HepG2 (cell line): Measurements from ENCODE around the gene ARHGAP22. TPM values are rescaled to one million over a fixed set of nuclear protein-coding genes. Genes with fewer than 3 reads are reported as not detected.

Experiments used
- ATAC-seq: fragments of 200-7000 bp; cut with Tn5 transposase; 3 replicates; pipeline ENCODE4 v1.9.1; 2020; ENCODE audit warnings: mild to moderate bottlenecking, moderate library complexity
- BruUV-seq: library from RNA; stranded (reverse); fragments of 400-500 nt; replicated peaks from 2 replicates; lab custom pipeline; 2021; lab: Mats Ljungman, UMichigan
- CTCF ChIA-PET: fragments of 300-600 bp; formaldehyde crosslinking; extraction: SDS; loops from one replicate; lab custom pipeline; 2021; ENCODE audit warnings: low total read pairs, inconsistent platforms, low intra/inter-chr PET ratio; lab: Yijun Ruan, JAX
- POLR2A ChIA-PET: fragments of 350-600 bp; sonication (Branson Sonifier 250); formaldehyde crosslinking; loops from one replicate; lab custom pipeline; 2020; ENCODE audit warnings: antibody characterized with exemption, inconsistent platforms; lab: Yijun Ruan, JAX
- DNase-seq: peaks from one replicate; pipeline ENCODE4 v3.0.0-alpha.2; 2015; ENCODE audit warnings: low spot score
- FAIRE-seq: peaks from 3 replicates; lab custom pipeline; 2011; peaks lifted over from hg19 to GRCh38; lab: Jason Lieb, UNC
- H2AFZ ChIP-seq: one replicate; pipeline ENCODE4 v1.6.1; 2011; ENCODE audit warnings: low read length, inconsistent platforms
- H3K27ac ChIP-seq: fragments of 300-600 bp; 3 replicates; pipeline ENCODE4 v1.8.0; 2011; ENCODE audit warnings: mixed run types, mild to moderate bottlenecking, mixed read lengths, low read length, inconsistent platforms; ENCODE audit not compliant: insufficient read depth; ENCODE audit errors: extremely low read length
- H3K27me3 ChIP-seq, 2 experiments: fragments of 200-600 bp in 1 of 2; 2 replicates in 1 of 2; 3 replicates in 1 of 2; pipeline versions ENCODE4 v1.6.0 to v1.8.0; 2011; ENCODE audit warnings: low read length in 2 of 2, mild to moderate bottlenecking in 2 of 2, moderate library complexity in 2 of 2, inconsistent platforms in 1 of 2; ENCODE audit not compliant: insufficient read depth in 2 of 2, control insufficient read depth in 1 of 2
- H3K36me3 ChIP-seq, 2 experiments: fragments of 200-600 bp in 1 of 2; replicated peaks in 1 of 2; 2 replicates in 1 of 2; 3 replicates in 1 of 2; pipeline versions ENCODE4 v1.5.1 to v1.8.0; 2011; ENCODE audit warnings: low read length in 2 of 2, inconsistent platforms in 1 of 2; ENCODE audit not compliant: insufficient read depth in 2 of 2, control insufficient read depth in 1 of 2
- H3K4me1 ChIP-seq: 2 replicates; pipeline ENCODE4 v1.5.1; 2012; ENCODE audit warnings: low read length, inconsistent platforms; ENCODE audit not compliant: insufficient read depth
- H3K4me2 ChIP-seq: 2 replicates; pipeline ENCODE4 v1.6.0; 2011; ENCODE audit warnings: low read depth, low read length, inconsistent platforms
- H3K4me3 ChIP-seq, 3 experiments: fragments of 200-600 bp in 1 of 3; sonication (generic), shearing (Covaris generic) in 1 of 3; replicated peaks in 1 of 3; 2 replicates each; pipeline ENCODE4 v1.5.1; 2011 to 2016; ENCODE audit warnings: low read length in 3 of 3, inconsistent platforms in 2 of 3, low read depth in 2 of 3, mild to moderate bottlenecking in 2 of 3, control low read depth in 1 of 3, mixed read lengths in 1 of 3; ENCODE audit not compliant: insufficient read depth in 1 of 3
- H3K79me2 ChIP-seq: one replicate; pipeline ENCODE4 v1.6.1; 2011; ENCODE audit warnings: low read length, inconsistent platforms; ENCODE audit not compliant: insufficient read depth
- H3K9ac ChIP-seq: 2 replicates; pipeline ENCODE4 v1.6.0; 2011; ENCODE audit warnings: mild to moderate bottlenecking, low read depth, low read length, inconsistent platforms; ENCODE audit not compliant: insufficient read depth
- H3K9me3 ChIP-seq: 2 replicates; pipeline ENCODE4 v1.5.1; 2012; ENCODE audit warnings: mild to moderate bottlenecking, low read length
- H4K20me1 ChIP-seq: 2 replicates; pipeline ENCODE4 v1.6.0; 2011; ENCODE audit warnings: inconsistent platforms, mild to moderate bottlenecking, low read length, moderate library complexity; ENCODE audit not compliant: insufficient read depth
- DBP ChIP-seq: sonication (generic); formaldehyde crosslinking; IDR thresholded peaks from 2 replicates; pipeline ENCODE4 v1.4.0; 2020; ENCODE audit warnings: missing genetic modification reagents; ENCODE audit errors: not compliant biosample characterization
- KDM5A ChIP-seq: fragments of 200-600 bp; sonication (generic); IDR thresholded peaks from 2 replicates; pipeline ENCODE4 v1.7.0; 2018; ENCODE audit warnings: antibody characterized with exemption, mild to moderate bottlenecking, low read length, borderline replicate concordance
- POLR2G ChIP-seq: fragments of 200-400 bp; formaldehyde crosslinking; IDR thresholded peaks from 2 replicates; pipeline ENCODE4 v1.6.1; 2018; ENCODE audit warnings: mild to moderate bottlenecking, low read depth, low read length, moderate library complexity
- ZBTB26 ChIP-seq: IDR thresholded peaks from 2 replicates; pipeline ENCODE4 v1.6.1; 2016; ENCODE audit warnings: missing compliant biosample characterization, missing genetic modification reagents, borderline replicate concordance
- ZHX2 ChIP-seq, 2 experiments: sonication (generic) in 1 of 2; formaldehyde crosslinking in 1 of 2; IDR thresholded peaks; 2 replicates each; pipeline versions ENCODE4 v1.6.1 to v1.9.0; 2014 to 2022; ENCODE audit warnings: antibody characterized with exemption in 1 of 2, borderline replicate concordance in 1 of 2, inconsistent platforms in 1 of 2, low read depth in 1 of 2, missing genetic modification reagents in 1 of 2
- ZNF431 ChIP-seq: sonication (generic); formaldehyde crosslinking; IDR thresholded peaks from 2 replicates; pipeline ENCODE4 v1.9.0; 2022; ENCODE audit warnings: missing genetic modification reagents, low read depth, mild to moderate bottlenecking, borderline replicate concordance
- ZNF543 ChIP-seq: sonication (generic); formaldehyde crosslinking; IDR thresholded peaks from 2 replicates; pipeline ENCODE4 v1.4.0; 2020; ENCODE audit warnings: mild to moderate bottlenecking, missing genetic modification reagents
- ZXDC ChIP-seq: sonication (generic); formaldehyde crosslinking; IDR thresholded peaks from 2 replicates; pipeline ENCODE4 v1.5.0; 2020; ENCODE audit warnings: mild to moderate bottlenecking, missing genetic modification reagents
- WGBS: methylation state at CpG from one replicate; pipeline ENCODE4 v1.1.6; 2017; ENCODE audit warnings: low lambda C conversion rate; 5-methylcytosine and 5-hydroxymethylcytosine counted together
- in situ Hi-C: cut with HindIII; loops from 2 replicates; pipeline ENCODE4 v1.10.0; 2017; ENCODE audit warnings: low pct_unique_long_range_greater_than_20kb; ENCODE audit not compliant: extremely low pct_ligation_motif_present
- intact Hi-C: fragments of 100-400 bp; cut with micrococcal nuclease; formaldehyde crosslinking; loops from one replicate; pipeline ENCODE4 v1.10.0; 2022; ENCODE audit not compliant: unreplicated experiment
- polyA plus RNA-seq, 8 experiments: library from polyadenylated mRNA; depleted of rRNA in 3 of 8; stranded (reverse) in 7 of 8; unstranded in 1 of 8; fragments of >200 nt; fragmentation: Illumina TruSeq in 4 of 8; extraction: Trizol in 4 of 8; gene quantifications; 2 replicates each; pipeline versions ENCODE4 v1.2.1 to v1.2.3, GENCODE V29; 2011 to 2016; ENCODE audit warnings: low read depth in 4 of 8, missing spikeins in 1 of 8, mixed read lengths in 1 of 8; ENCODE audit not compliant: insufficient read depth in 1 of 8
- total RNA-seq, 5 experiments: library from RNA; depleted of rRNA; stranded (reverse); fragments of >200 nt; fragmentation: Illumina TruSeq; extraction: Trizol; gene quantifications; 2 replicates each; pipeline ENCODE4 v1.2.3, GENCODE V29; 2016; ENCODE audit warnings: low read depth in 1 of 5

The ARHGAP22 gene
- total and polyA plus RNA-seq, 2 of the 13 experiments (the other 11 are each of a cell fraction or from before 2014, with no cell fraction given) = 0.08 to 0.38 TPM

DNA sequence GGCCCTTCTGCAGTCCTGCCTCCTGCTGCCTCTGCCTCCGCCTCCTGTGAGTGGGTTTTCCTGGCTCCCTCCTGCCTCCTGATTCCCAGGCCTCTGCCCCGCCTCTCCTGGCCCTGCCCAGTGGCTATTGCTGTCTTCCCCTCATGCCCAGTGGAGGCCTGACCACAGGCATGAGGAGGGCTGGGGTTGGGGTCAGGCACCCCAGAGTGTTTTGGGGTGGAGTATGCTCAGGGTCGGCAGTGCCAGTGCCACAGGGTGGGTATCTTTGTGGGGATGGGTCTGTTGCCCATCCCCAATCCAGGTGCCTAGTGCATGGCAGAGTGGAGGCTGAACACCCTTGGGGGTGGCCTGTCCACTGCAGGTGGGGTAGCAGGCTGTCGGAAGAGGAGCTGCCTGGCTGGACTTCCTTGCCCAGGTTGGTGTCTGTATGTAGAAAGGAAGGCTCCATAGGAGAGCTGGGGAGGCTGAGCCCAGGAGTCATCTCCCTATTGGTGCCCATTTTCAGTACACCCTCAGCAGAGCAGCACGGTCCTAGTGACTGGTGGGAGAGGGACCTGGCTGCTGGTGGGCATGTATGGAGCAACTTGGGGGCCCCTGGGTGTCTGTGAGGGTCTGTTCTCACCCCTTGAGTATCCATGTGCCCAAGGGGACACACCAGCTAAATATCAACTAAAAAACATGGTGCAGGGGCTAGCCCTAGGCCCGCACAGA, 62.2 kb downstream of the ARHGAP22 start (continued):
- TF ChIP-seq ZXDC (CRISPR knock-in tag) = no peak
- TF ChIP-seq POLR2G = no peak
- TF ChIP-seq DBP (CRISPR knock-in tag) = no peak
- no peak for TF ChIP-seq ZNF431 (CRISPR knock-in tag)

DNA sequence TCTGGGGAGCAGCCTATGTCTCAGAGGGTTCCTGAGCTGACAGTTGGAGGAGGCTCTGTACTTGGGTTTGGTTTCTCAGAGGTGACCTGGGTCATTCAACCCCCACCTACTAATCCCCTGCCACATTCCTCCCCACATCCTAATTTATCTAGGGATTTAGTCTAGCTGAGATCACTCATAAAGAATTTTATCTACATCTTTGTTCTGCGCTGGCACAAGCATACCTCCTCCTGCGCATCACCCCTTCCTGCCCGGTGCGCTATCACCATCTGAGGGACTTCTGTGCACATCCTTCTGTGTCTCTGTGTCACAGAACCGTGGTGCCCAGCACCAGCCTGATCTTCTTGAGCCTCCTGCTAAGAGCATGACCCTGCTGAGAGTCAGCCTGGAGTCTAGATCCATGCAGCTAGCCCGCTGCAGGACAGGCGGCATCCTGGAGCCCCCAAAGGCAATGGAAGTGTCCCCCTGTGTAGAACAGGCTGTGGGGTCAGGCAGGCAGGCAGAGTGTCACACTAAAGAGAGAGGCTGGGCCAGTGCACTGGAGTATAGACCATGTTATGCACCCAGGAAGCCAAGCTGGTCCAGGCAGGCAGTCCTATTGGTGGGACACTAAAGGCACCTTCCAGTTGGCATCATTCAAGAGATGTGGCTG, 63.6 kb downstream of the ARHGAP22 start:
- Histone ChIP-seq H3K79me2 (no peaks in the 10 kb centered on the region), H3K36me3 (no peaks in the 10 kb centered on the region), H3K4me3 (no peak overlapping the region), H4K20me1 (no peaks in the 10 kb centered on the region), H3K27me3 (peaks cover under 1 to 5% of the 10 kb centered on the region in 2 experiments; a peak in 3 of 5 replicates), H3K4me1 (no peaks in the 10 kb centered on the region), H3K9ac (no peak overlapping the region), H3K4me2 (no peak overlapping the region), H2AFZ (no peak overlapping the region), H3K9me3 (no peaks in the 10 kb centered on the region), H3K27ac (no peak overlapping the region)
- TF ChIP-seq ZNF543 (no peak), ZHX2 (IDR thresholded peaks at IDR 0.05; ENCODE audit: low read depth) (no peak), ZHX2 (CRISPR knock-in tag; IDR thresholded peaks at IDR 0.05; ENCODE audit: borderline replicate concordance) (no peak), ZBTB26 (CRISPR knock-in tag) (no peak), KDM5A (no peak)
- in situ Hi-C loops = no loop called here
- POLR2A ChIA-PET = no interaction called here
- no peak for DNase-seq
- BruUV-seq = no TSS peak
- intact Hi-C loops = no loop called here
- CTCF ChIA-PET = no interaction called here
- WGBS = 42% methylated on average over 6 of the region's 7 CpGs
- no peak for ATAC-seq
- FAIRE-seq = no peak
